Daoy (cell line): Measurements from ENCODE around the gene DCUN1D4. TPM values are rescaled to one million over a fixed set of nuclear protein-coding genes. Genes with fewer than 3 reads are reported as not detected.

Source experiments
- DNase-seq: peaks from one replicate; pipeline ENCODE4 v3.0.0-alpha.2; 2015; ENCODE audit warnings: low read depth
- total RNA-seq: library from RNA; depleted of rRNA; stranded (reverse); fragments of >200 nt; shearing (Covaris generic); gene quantifications from 2 replicates; pipeline ENCODE4 v1.2.3, GENCODE V29; 2014; rRNA removed

Gene DCUN1D4
- total RNA-seq, 1 experiment from 2014 or later = 11.5 TPM

DNA sequence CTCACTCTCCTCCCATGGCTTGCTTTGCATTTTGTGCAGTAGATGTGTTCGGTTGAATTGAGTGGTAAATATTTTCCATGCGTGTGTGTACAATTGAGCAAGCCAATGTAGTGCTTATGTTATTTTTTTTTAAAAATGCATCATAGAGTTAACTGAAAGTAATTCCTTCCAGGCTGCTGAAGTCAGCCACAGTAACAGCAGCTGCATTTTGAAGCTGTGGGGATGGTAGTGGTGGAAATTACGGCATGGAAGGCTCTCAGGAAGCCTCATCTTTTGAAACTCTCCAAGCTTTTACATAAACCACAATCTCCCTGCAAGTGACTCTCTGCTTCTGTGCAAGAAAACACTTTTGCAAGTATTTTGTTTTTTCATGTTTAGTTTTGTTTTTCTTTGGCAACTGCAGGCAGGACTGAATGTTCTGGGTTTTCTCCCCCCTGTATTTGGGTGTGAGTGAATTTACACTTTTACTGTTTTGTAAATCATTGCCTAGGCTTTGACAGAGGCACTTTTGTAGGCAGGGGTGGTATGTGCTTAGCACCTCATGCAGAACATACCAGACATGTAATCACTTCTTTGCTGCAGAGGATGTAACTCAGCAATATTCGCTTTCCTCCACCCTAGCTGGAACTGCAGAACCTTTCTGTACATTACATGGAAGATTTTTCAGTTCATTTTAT, 121.0 kb downstream of the DCUN1D4 start:
- DNase-seq = no peak

DNA sequence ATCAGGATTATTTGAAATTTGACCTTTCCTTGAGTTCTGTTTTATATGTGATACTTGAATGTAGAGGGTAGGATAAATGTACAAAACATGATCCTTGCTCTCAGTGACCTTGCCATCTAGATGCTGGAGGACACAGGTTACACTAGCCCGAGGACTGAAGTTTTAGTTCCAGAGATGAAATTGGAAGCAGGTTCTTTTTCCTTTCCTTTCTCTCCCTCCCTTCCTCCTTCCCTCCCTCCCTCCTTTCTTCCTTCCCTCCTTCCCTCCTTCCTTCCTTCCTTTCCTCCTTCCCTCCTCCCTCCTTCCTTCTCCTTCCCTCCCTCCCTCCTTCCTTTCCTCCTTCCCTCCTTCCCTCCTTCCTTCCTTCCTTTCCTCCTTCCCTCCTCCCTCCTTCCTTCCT, 122.9 kb downstream of the DCUN1D4 start:
- no peak for DNase-seq

Other genes starting within 250 kb of the DCUN1D4 start
- gene LRRC66, start 177.2 kb downstream of the DCUN1D4 start, total RNA-seq = not detected in 2 replicates
- 4.4 and 4.5 TPM in 2 replicates for gene SGCB, start 195.1 kb downstream of the DCUN1D4 start, total RNA-seq
- not detected in 2 replicates for gene SPATA18, start 208.2 kb downstream of the DCUN1D4 start, total RNA-seq